SK-N-MC (cell line): ENCODE data around the gene CDH4.

ENCODE experiments used
- EZH2 ChIP-seq: fragments of 200-600 bp; sonication (generic); IDR thresholded peaks from one replicate; pipeline ENCODE4 v1.6.1; 2017; ENCODE audit warnings: antibody characterized with exemption
- POLR2AphosphoS5 ChIP-seq: IDR thresholded peaks from 2 replicates; pipeline ENCODE4 v1.6.1; 2012; ENCODE audit warnings: mild to moderate bottlenecking, low read depth, low read length, borderline replicate concordance

DNA sequence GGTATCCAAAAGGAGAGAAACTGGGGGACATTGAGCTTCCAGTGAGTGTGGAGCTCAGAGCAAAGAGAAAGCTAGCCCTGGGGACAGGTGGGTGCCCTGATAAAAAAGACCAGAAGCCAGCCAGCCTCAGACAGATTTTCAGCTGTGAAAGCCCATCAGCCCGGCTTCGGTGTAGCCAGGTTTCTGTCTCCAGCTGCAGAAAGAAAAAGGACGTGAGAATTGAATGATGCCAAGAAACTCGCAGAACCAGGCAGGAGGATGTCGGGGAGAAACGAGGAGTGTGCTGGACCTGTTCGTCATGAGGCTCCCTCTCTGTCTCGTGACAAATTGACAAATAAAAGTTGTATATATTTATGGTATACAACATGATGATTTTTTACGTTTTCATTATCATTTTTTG, 63.3 kb downstream of the CDH4 start:
- TF ChIP-seq POLR2AphosphoS5 (no peak), EZH2 (no peak)
